ENCODE measurements around the gene DIPK1A. TPM values are rescaled to one million over a fixed set of nuclear protein-coding genes. Genes with fewer than 3 reads are reported as not detected.
"Not testable (repeated sequence)": the region's sequence is repeated elsewhere in the genome, so short reads cannot be mapped to it uniquely, and the experiment has no call there.

Gene DIPK1A
- polyA plus RNA-seq, 1 experiment, result 12.3 TPM

- Histone ChIP-seq H3K36me3 (ENCODE audit: control insufficient read depth, insufficient read depth, low read length) (no peaks in the 10 kb centered on the region), H3K4me3 (ENCODE audit: low read depth, low read length) (no peak overlapping the region), H3K27me3 (ENCODE audit: control insufficient read depth, insufficient read depth, low read length) (no peaks in the 10 kb centered on the region; the same call in 1 of the 2 replicates)
- CTCF ChIA-PET, result interaction anchor here (0.7 to 2.0 kb wide), 3 partner anchors 17 to 158 kb away, joined by 3 to 9 read pairs (median 4); no protein-coding TSS in a partner anchor
- POLR2A ChIA-PET, result no interaction called here
- DNase-seq (ENCODE audit: low read depth), result no peak
- TF ChIP-seq, protein P1, sequence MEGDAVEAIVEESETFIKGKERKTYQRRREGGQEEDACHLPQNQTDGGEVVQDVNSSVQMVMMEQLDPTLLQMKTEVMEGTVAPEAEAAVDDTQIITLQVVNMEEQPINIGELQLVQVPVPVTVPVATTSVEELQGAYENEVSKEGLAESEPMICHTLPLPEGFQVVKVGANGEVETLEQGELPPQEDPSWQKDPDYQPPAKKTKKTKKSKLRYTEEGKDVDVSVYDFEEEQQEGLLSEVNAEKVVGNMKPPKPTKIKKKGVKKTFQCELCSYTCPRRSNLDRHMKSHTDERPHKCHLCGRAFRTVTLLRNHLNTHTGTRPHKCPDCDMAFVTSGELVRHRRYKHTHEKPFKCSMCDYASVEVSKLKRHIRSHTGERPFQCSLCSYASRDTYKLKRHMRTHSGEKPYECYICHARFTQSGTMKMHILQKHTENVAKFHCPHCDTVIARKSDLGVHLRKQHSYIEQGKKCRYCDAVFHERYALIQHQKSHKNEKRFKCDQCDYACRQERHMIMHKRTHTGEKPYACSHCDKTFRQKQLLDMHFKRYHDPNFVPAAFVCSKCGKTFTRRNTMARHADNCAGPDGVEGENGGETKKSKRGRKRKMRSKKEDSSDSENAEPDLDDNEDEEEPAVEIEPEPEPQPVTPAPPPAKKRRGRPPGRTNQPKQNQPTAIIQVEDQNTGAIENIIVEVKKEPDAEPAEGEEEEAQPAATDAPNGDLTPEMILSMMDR (IDR thresholded peaks at IDR 0.05; ENCODE audit: insufficient read depth, low read depth, low read length), result no peak
Measured at GRCh38 chr1:92987462-92987861, 26.2 kb upstream of the DIPK1A start.

- CTCF ChIA-PET, result interaction anchor here (0.8 to 1.7 kb wide), 2 partner anchors 9 to 16 kb away, joined by 3 to 6 read pairs; no protein-coding TSS in a partner anchor
- TF ChIP-seq, protein P1 (IDR thresholded peaks at IDR 0.05; ENCODE audit: insufficient read depth, low read depth, low read length), result no peak
- Histone ChIP-seq H3K4me3 (ENCODE audit: low read depth, low read length) (no peak overlapping the region), H3K27me3 (ENCODE audit: control insufficient read depth, insufficient read depth, low read length) (no peaks in the 10 kb centered on the region; the same call in 1 of the 2 replicates), H3K36me3 (ENCODE audit: control insufficient read depth, insufficient read depth, low read length) (no peaks in the 10 kb centered on the region)
- no peak for DNase-seq (ENCODE audit: low read depth)
- POLR2A ChIA-PET, result interaction anchor here (0.6 kb wide), 1 partner anchor 9 kb away, joined by 7 read pairs; no protein-coding TSS in a partner anchor
Measured at GRCh38 chr1:92985101-92985500, 23.8 kb upstream of the DIPK1A start.

DNA sequence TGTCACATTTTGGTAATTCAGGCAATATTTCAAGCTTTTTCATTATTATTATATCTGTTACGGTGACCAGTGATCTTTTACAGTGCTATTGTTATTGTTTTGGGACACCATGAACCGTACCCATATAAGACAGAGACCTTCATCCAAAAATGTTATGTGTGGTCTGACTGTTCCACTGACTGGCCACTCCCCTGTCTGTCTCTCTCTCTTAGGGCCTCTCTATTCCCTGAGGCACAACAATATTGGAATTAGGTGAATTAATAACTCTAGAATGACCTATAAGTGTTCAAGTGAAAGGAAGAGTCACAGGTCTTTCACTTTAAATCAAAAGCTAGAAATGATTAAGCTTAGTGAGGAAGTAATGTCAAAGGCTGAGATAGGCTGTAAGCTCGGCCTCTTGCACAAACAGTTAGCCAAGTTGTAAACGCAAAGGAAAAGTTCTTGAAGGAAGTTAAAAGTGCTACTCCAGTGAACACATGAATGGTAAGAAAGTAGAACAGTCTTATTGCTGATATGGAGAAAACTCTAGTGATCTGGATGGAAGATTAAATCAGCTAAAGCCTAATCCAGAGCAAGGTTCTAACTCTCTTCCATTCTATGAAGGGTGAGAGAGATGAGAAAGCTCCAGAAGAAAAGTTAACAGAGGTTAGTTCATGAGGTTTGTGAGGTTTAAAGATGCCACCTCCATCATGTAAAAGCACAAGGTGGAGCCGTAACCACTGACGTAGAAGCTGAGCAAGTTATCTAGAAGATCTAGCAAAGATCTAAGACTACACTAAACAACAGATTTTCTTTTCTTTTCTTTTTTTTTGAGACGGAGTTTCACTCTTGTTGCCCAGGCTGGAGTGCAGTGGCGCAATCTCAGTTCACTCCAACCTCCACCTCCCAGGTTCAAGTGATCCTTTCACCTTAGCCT, 19.7 kb upstream of the DIPK1A start:
- DNase-seq (ENCODE audit: low read depth), result no peak
- H3K36me3 ChIP-seq (ENCODE audit: control insufficient read depth, insufficient read depth, low read length), result no peaks in the 10 kb centered on the region
- ChIA-PET CTCF (interaction anchor here (1.0 to 1.5 kb wide), 4 partner anchors 12 to 20 kb away, joined by 3 to 12 read pairs (median 4); partner anchors contain the start of gene DIPK1A), POLR2A (no interaction called here)
- no peak overlapping the region for H3K4me3 ChIP-seq (ENCODE audit: low read depth, low read length)
- no peaks in the 10 kb centered on the region; the same call in 1 of the 2 replicates for H3K27me3 ChIP-seq (ENCODE audit: control insufficient read depth, insufficient read depth, low read length)
- TF ChIP-seq, protein P1 (IDR thresholded peaks at IDR 0.05; ENCODE audit: insufficient read depth, low read depth, low read length), result no peak

DNA sequence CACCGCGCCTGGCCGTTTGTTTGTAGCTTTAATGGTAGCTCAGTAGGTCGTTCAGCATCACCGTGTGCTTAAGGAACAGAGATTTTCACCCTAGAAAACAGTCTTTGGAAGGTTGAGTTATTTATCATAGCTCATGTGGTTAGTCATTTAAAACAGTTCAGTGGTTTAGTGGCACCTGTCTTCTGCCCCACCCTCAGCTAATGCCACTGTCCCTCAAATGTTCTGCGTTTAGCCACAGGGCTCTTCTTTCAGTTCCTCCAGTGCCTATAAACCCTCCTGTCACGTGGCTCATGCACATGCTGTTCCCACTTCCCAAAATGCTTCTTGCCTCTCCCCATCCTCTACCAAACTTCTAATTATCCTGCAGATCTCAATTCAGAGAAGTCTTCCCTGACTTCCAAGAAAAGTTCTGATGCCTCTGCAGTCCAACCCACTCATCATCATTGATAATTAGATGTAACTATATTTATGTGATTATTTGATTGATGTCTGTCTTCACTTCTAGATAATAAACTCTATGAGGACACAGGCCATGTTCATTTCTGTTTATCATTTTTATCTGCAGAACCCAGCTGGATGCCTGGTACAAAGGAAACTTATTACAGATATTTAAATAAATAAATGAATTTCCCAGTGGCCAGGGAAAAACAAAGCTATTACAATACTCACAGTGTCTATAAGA, 14.4 kb upstream of the DIPK1A start:
- TF ChIP-seq, protein P1 (IDR thresholded peaks at IDR 0.05; ENCODE audit: insufficient read depth, low read depth, low read length), result no peak
- Histone ChIP-seq H3K36me3 (ENCODE audit: control insufficient read depth, insufficient read depth, low read length) (no peaks in the 10 kb centered on the region), H3K4me3 (ENCODE audit: low read depth, low read length) (no peak overlapping the region), H3K27me3 (ENCODE audit: control insufficient read depth, insufficient read depth, low read length) (peaks cover 3% of the 10 kb centered on the region)
- CTCF ChIA-PET, result interaction anchor here (1.3 to 2.2 kb wide), 4 partner anchors 14 to 116 kb away, joined by 4 to 15 read pairs (median 5); no protein-coding TSS in a partner anchor
- POLR2A ChIA-PET, result no interaction called here
- no peak for DNase-seq (ENCODE audit: low read depth)

- POLR2A ChIA-PET, result not testable (repeated sequence)
Measured at GRCh38 chr1:92974112-92974511, 12.8 kb upstream of the DIPK1A start.

More at GRCh38 chr1:92974112-92974511, 12.8 kb upstream of the DIPK1A start:
- CTCF ChIA-PET, result interaction anchor here (2.1 kb wide), 1 partner anchor 20 kb away, joined by 5 read pairs; no protein-coding TSS in a partner anchor
- H3K36me3 ChIP-seq (ENCODE audit: control insufficient read depth, insufficient read depth, low read length); H3K4me3 ChIP-seq (ENCODE audit: low read depth, low read length); H3K27me3 ChIP-seq (ENCODE audit: control insufficient read depth, insufficient read depth, low read length); DNase-seq (ENCODE audit: low read depth): not testable (repeated sequence)

Data from BJ (cell line).